Measurements from ENCODE around the gene MSRB3.

MSRB3 gene

DNA sequence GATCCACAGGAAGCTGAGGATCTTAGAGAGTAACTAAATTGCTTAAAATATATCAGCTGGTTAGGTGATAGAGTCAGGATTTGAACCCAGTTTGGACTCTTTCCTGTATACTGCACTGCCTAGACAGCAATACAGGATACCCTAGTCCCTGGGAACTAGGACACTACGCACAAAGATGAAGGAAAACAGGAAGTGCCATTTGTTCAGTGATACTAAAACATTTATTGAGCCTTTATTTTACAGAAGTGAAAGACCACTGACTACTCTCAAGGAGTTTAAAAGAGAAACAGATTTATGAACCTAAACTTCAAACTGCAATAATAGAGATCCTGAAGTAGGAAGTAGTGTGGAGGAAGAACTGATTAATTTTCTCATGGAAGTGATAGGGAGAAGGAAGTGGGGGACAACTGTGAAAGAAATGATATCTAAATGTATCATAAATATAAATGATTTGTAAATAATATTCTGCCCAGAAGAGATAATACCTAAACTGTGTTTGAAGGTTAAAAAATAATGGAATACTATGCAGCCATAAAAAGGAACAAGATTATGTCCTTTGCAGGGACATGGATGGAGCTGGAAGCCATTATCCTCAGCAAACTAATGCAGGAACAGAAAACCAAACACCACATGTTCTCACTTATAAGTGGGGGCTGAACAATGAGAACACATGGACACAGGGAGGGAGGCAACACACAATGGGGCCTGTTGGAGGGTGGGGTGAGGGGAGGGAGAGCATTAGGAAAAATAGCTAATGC is 18.2 kb downstream of the MSRB3 start:
- Histone ChIP-seq H3K27ac (no peak overlapping the region), H3K4me3 (no peak overlapping the region), H3K36me3 (ENCODE audit: insufficient read depth, low read length) (no peaks in the 10 kb centered on the region), H3K9me3 (ENCODE audit: low read depth, low read length) (no peaks in the 10 kb centered on the region), H3K9ac (ENCODE audit: insufficient read length) (no peak overlapping the region)
- TF ChIP-seq POLR2AphosphoS5 (IDR thresholded peaks at IDR 0.05; ENCODE audit: borderline replicate concordance, low read depth, low read length): no peak
- no peak for TF ChIP-seq EZH2 (IDR thresholded peaks at IDR 0.05)
- TF ChIP-seq FOXP2 (optimal IDR thresholded peaks at IDR 0.05; ENCODE audit: control extremely low read depth, extremely low read length, insufficient read depth): no peak
- no peak for DNase-seq (ENCODE audit: low read depth, low spot score)

GRCh38 chr12:65300097-65300496 is 21.6 kb downstream of the MSRB3 start:
- no peak for TF ChIP-seq EZH2 (IDR thresholded peaks at IDR 0.05)
- no peak for TF ChIP-seq POLR2AphosphoS5 (IDR thresholded peaks at IDR 0.05; ENCODE audit: borderline replicate concordance, low read depth, low read length)
- TF ChIP-seq FOXP2 (optimal IDR thresholded peaks at IDR 0.05; ENCODE audit: control extremely low read depth, extremely low read length, insufficient read depth): no peak
- Histone ChIP-seq H3K9me3 (ENCODE audit: low read depth, low read length) (no peaks in the 10 kb centered on the region), H3K4me3 (no peak overlapping the region), H3K9ac (ENCODE audit: insufficient read length) (no peak overlapping the region), H3K27ac (no peak overlapping the region), H3K36me3 (ENCODE audit: insufficient read depth, low read length) (no peaks in the 10 kb centered on the region)
- no peak for DNase-seq (ENCODE audit: low read depth, low spot score)

DNA sequence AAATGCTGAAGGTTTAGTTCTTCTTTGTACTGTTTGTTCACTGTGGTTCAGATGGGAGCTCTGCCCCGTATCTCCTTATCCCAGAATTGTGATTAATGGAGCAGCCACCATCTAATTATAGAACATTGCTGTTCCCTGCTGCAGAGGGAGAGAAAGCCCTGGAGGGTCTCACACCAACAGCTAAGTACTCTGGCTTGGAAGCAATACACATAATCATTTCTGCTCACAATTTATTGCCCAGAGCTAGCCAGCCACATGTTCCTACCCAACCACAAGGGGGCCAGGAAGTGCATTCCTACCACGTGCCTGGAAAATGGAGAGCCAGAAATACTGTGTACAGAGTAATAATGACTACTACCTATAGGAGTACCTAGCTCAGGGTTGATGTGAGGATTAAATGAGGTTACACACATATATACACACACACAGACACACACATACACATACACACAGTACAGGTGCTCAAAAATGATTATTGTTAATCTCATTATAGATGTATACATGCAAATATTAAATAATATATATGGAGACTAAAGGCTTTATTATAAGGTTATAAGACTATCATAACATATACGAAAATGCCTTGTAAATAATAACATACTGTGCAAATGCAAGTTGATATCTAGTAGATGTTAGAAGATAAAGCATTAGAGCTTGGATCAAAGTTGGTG is 22.3 kb downstream of the MSRB3 start:
- H3K9ac ChIP-seq (ENCODE audit: insufficient read length): no peak overlapping the region
- TF ChIP-seq POLR2AphosphoS5 (IDR thresholded peaks at IDR 0.05; ENCODE audit: borderline replicate concordance, low read depth, low read length) (no peak), EZH2 (IDR thresholded peaks at IDR 0.05) (no peak), FOXP2 (optimal IDR thresholded peaks at IDR 0.05; ENCODE audit: control extremely low read depth, extremely low read length, insufficient read depth) (no peak)
- no peak for DNase-seq (ENCODE audit: low read depth, low spot score)

DNA sequence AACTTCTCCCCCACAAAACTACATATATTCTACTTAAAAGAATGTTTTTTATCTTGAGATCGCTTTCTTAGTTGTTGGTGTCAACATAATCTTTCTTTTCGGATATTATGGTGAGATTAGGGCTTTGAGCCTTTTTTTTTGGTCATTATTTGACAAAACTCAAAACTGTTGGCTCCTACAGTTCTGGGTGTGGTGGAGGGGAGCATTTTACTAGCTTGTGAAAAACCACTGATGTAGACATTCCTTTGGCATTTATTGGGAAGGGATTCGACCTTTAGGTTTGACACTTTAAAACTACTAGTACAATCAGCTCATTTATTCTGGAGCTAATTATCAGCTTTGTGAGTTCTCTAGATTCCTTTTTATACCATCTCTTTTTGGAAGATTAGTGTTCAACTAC is 24.4 kb downstream of the MSRB3 start:
- H3K27ac ChIP-seq: peak overlapping the region; percentile 7; the same call in 1 of the 2 replicates
- no peak overlapping the region for H3K4me3 ChIP-seq
- DNase-seq (ENCODE audit: low read depth, low spot score): no peak
- no peaks in the 10 kb centered on the region for H3K9me3 ChIP-seq (ENCODE audit: low read depth, low read length)
- no peak overlapping the region for H3K9ac ChIP-seq (ENCODE audit: insufficient read length)
- H3K36me3 ChIP-seq (ENCODE audit: insufficient read depth, low read length): no peaks in the 10 kb centered on the region
- TF ChIP-seq EZH2 (IDR thresholded peaks at IDR 0.05) (no peak), FOXP2 (optimal IDR thresholded peaks at IDR 0.05; ENCODE audit: control extremely low read depth, extremely low read length, insufficient read depth) (no peak), POLR2AphosphoS5 (IDR thresholded peaks at IDR 0.05; ENCODE audit: borderline replicate concordance, low read depth, low read length) (no peak)

More for the DNA sequence above, 22.3 kb downstream of the MSRB3 start:
- no peaks in the 10 kb centered on the region for H3K36me3 ChIP-seq (ENCODE audit: insufficient read depth, low read length)
- H3K9me3 ChIP-seq (ENCODE audit: low read depth, low read length): no peaks in the 10 kb centered on the region
- no peak overlapping the region for H3K4me3 ChIP-seq
- H3K27ac ChIP-seq: no peak overlapping the region

DNA sequence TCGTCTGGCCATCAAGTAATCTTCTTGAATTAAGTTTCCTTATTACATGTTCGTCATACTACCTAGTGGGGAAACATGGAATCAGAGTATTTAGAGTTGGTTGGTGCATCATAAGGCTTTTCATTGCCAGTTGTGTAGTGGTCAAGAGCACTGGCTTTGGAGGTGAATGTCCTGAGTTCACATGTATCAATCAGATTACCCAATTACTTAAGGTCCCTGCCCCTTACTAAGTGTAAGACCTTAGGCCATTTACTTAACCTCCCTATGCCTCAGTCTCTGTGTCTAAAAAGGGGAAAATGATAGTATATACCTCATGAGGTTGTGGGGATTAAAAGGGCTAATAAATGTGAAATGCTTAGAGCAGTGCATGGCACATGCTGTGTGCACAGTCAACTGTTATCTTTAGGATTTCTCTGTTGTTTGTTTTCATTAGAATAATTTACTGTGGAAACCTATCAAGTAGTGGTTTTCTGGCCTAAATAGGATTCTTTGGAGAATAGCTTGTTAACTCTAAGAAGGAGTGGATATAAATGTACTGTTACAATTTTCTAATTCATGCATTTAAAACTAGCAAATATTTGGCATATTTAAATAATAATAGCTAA is 27.0 kb downstream of the MSRB3 start:
- Histone ChIP-seq H3K4me3 (no peak overlapping the region), H3K27ac (no peak overlapping the region), H3K36me3 (ENCODE audit: insufficient read depth, low read length) (no peaks in the 10 kb centered on the region), H3K9ac (ENCODE audit: insufficient read length) (no peak overlapping the region), H3K9me3 (ENCODE audit: low read depth, low read length) (no peaks in the 10 kb centered on the region)
- DNase-seq (ENCODE audit: low read depth, low spot score): no peak
- no peak for TF ChIP-seq FOXP2 (optimal IDR thresholded peaks at IDR 0.05; ENCODE audit: control extremely low read depth, extremely low read length, insufficient read depth)
- no peak for TF ChIP-seq EZH2 (IDR thresholded peaks at IDR 0.05)
- TF ChIP-seq POLR2AphosphoS5 (IDR thresholded peaks at IDR 0.05; ENCODE audit: borderline replicate concordance, low read depth, low read length): no peak

DNA sequence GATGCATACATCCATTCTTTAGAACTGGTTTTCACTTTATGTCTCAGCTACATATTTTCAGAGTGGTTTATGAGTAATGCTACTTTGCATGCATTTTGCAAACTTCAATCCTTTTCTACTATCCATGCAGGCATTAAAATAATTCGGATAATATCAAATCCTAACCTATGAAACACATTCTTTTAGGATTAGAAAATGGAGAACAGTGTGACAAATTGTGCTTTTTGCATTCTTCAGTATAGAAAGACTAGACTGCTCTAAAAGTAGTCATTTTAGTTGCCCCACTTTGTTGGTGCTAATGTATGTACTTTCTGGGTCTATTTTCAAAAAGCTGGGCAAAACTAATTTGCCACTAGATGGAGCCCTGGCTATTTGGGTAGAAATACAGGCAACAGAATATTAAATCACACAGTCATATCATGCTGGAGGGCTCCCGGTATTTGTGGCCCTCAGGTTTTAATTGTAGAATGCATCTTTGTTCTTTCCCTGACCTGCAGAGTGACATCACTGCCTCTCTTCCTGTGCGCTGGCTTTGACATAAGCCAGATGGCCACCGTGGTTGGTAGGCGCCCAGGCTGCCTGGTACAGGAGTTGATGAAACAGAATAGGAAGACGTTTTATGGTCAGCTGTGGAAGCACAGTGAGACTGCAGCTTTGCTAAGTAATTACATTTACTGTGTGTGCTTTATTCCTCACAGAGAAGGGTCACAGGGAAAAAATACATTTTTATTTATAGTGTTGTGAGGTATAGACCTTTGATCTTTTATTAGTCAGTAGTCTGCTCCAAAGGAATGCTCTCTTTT is 28.1 kb downstream of the MSRB3 start:
- H3K9me3 ChIP-seq (ENCODE audit: low read depth, low read length): no peaks in the 10 kb centered on the region
- no peaks in the 10 kb centered on the region for H3K36me3 ChIP-seq (ENCODE audit: insufficient read depth, low read length)
- H3K4me3 ChIP-seq: peak overlapping the region; percentile 69
- no peak for DNase-seq (ENCODE audit: low read depth, low spot score)
- H3K9ac ChIP-seq (ENCODE audit: insufficient read length): peak overlapping the region; percentile 49
- peak overlapping the region; percentile 94 for H3K27ac ChIP-seq
- no peak for TF ChIP-seq EZH2 (IDR thresholded peaks at IDR 0.05)
- no peak for TF ChIP-seq FOXP2 (optimal IDR thresholded peaks at IDR 0.05; ENCODE audit: control extremely low read depth, extremely low read length, insufficient read depth)
- TF ChIP-seq POLR2AphosphoS5 (IDR thresholded peaks at IDR 0.05; ENCODE audit: borderline replicate concordance, low read depth, low read length): no peak

DNA sequence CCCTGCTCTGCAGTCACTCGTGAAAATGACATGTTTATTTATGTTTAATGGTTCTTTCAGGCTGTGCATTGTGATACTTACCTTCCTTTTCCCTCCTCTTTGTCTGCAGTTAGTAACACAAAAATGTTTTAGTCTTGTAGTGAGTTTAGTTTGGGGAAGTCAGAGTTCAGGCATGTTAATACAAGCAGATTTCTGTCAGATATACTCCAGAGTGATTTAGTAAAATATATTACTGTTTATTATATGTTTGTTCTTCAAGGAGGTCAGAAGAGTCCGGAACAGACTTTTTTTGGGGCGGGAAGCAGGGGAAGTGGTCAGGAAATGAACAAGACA is 28.7 kb downstream of the MSRB3 start:
- peak overlapping the region; percentile 69 for H3K4me3 ChIP-seq
- no peaks in the 10 kb centered on the region for H3K9me3 ChIP-seq (ENCODE audit: low read depth, low read length)
- H3K9ac ChIP-seq (ENCODE audit: insufficient read length): peak overlapping the region; percentile 49
- no peak for DNase-seq (ENCODE audit: low read depth, low spot score)
- no peak for TF ChIP-seq FOXP2 (optimal IDR thresholded peaks at IDR 0.05; ENCODE audit: control extremely low read depth, extremely low read length, insufficient read depth)
- no peak for TF ChIP-seq EZH2 (IDR thresholded peaks at IDR 0.05)
- no peak for TF ChIP-seq POLR2AphosphoS5 (IDR thresholded peaks at IDR 0.05; ENCODE audit: borderline replicate concordance, low read depth, low read length)
- peak overlapping the region; percentile 94 for H3K27ac ChIP-seq
- no peaks in the 10 kb centered on the region for H3K36me3 ChIP-seq (ENCODE audit: insufficient read depth, low read length)

GRCh38 chr12:65308006-65308405 is 29.5 kb downstream of the MSRB3 start:
- no peak for DNase-seq (ENCODE audit: low read depth, low spot score)
- H3K36me3 ChIP-seq (ENCODE audit: insufficient read depth, low read length): no peaks in the 10 kb centered on the region
- H3K9ac ChIP-seq (ENCODE audit: insufficient read length): peak overlapping the region; percentile 49
- no peaks in the 10 kb centered on the region for H3K9me3 ChIP-seq (ENCODE audit: low read depth, low read length)
- TF ChIP-seq FOXP2 (optimal IDR thresholded peaks at IDR 0.05; ENCODE audit: control extremely low read depth, extremely low read length, insufficient read depth) (no peak), EZH2 (IDR thresholded peaks at IDR 0.05) (no peak), POLR2AphosphoS5 (IDR thresholded peaks at IDR 0.05; ENCODE audit: borderline replicate concordance, low read depth, low read length) (no peak)
- peak overlapping the region; percentile 94 for H3K27ac ChIP-seq
- H3K4me3 ChIP-seq: peak overlapping the region; percentile 69
